ENCODE measurements around the gene MUC6.

- TF ChIP-seq CTCF (IDR thresholded peaks at IDR 0.05): no peak
- TF ChIP-seq EP300 (IDR thresholded peaks at IDR 0.05): no peak
Observed at GRCh38 chr11:1073261-1073724, 36.8 kb upstream of the MUC6 start.
